GM21515 (cell line): ENCODE data around the gene PROZ.
A peak's percentile ranks its signal among the peaks of the same experiment; 100 is the strongest.

Experiments used
- ATAC-seq: cut with Tn5 transposase; IDR thresholded peaks from one replicate; pipeline ENCODE4 v1.9.1; 2021; ENCODE audit not compliant: unreplicated experiment

Gene PROZ

GRCh38 chr13:113139577-113139976 lies 18.9 kb upstream of the PROZ start:
- ATAC-seq = no peak

- ATAC-seq = no peak
Measured at GRCh38 chr13:113140677-113141600, 17.5 kb upstream of the PROZ start.

GRCh38 chr13:113141601-113141970 lies 16.9 kb upstream of the PROZ start:
- ATAC-seq = no peak

GRCh38 chr13:113142876-113143275 lies 15.6 kb upstream of the PROZ start:
- ATAC-seq = no peak

GRCh38 chr13:113143466-113144254 lies 14.8 kb upstream of the PROZ start:
- no peak for ATAC-seq

GRCh38 chr13:113144255-113144629 lies 14.2 kb upstream of the PROZ start:
- ATAC-seq = no peak

GRCh38 chr13:113145496-113145895 lies 13.0 kb upstream of the PROZ start:
- ATAC-seq = no peak

- ATAC-seq = no peak
Measured at GRCh38 chr13:113145911-113146598, 12.4 kb upstream of the PROZ start.

GRCh38 chr13:113146750-113147149 lies 11.7 kb upstream of the PROZ start:
- no peak for ATAC-seq

- ATAC-seq = no peak
Measured at GRCh38 chr13:113147206-113147605, 11.2 kb upstream of the PROZ start.

GRCh38 chr13:113148407-113148806 lies 10.0 kb upstream of the PROZ start:
- ATAC-seq = no peak

GRCh38 chr13:113148940-113149503 lies 9.4 kb upstream of the PROZ start:
- ATAC-seq = no peak

GRCh38 chr13:113149711-113150549 lies 8.5 kb upstream of the PROZ start:
- no peak for ATAC-seq

GRCh38 chr13:113150550-113151365 lies 7.7 kb upstream of the PROZ start:
- no peak for ATAC-seq

GRCh38 chr13:113151745-113152690 lies 6.4 kb upstream of the PROZ start:
- ATAC-seq = no peak

- ATAC-seq = peak; percentile 3
Measured at GRCh38 chr13:113152691-113152983, 5.8 kb upstream of the PROZ start.

GRCh38 chr13:113152984-113153809 lies 5.3 kb upstream of the PROZ start:
- ATAC-seq = peak; percentile 10
